Ishikawa (cell line): Measurements from ENCODE around the gene EGFR.

Experiments
- CEBPB ChIP-seq: IDR thresholded peaks from 2 replicates; pipeline ENCODE4 v1.6.1; 2012
- CREB1 ChIP-seq: IDR thresholded peaks from 2 replicates; pipeline ENCODE4 v1.6.1; 2012; ENCODE audit warnings: low read depth
- EGR1 ChIP-seq: IDR thresholded peaks from 2 replicates; pipeline ENCODE4 v1.6.1; 2012
- EP300 ChIP-seq: IDR thresholded peaks from 2 replicates; pipeline ENCODE4 v1.6.1; 2012; ENCODE audit warnings: borderline replicate concordance
- FOXM1 ChIP-seq: IDR thresholded peaks from 2 replicates; pipeline ENCODE4 v1.6.1; 2012; ENCODE audit warnings: low read depth, borderline replicate concordance
- MAX ChIP-seq: IDR thresholded peaks from 2 replicates; pipeline ENCODE4 v1.6.1; 2012
- NFIC ChIP-seq: IDR thresholded peaks from 2 replicates; pipeline ENCODE4 v1.6.1; 2012
- RAD21 ChIP-seq: IDR thresholded peaks from 2 replicates; pipeline ENCODE4 v1.6.1; 2012; ENCODE audit warnings: low read depth
- REST ChIP-seq: IDR thresholded peaks from 2 replicates; pipeline ENCODE4 v1.6.1; 2012; ENCODE audit warnings: low read depth, mild to moderate bottlenecking
- TAF1 ChIP-seq: IDR thresholded peaks from 2 replicates; pipeline ENCODE4 v1.6.1; 2012; ENCODE audit warnings: low read depth, mild to moderate bottlenecking
- TCF12 ChIP-seq: IDR thresholded peaks from 2 replicates; pipeline ENCODE4 v1.6.1; 2012; ENCODE audit warnings: low read depth
- TEAD4 ChIP-seq: IDR thresholded peaks from 2 replicates; pipeline ENCODE4 v1.6.1; 2012
- USF1 ChIP-seq: IDR thresholded peaks from 2 replicates; pipeline ENCODE4 v1.6.1; 2012
- YY1 ChIP-seq: IDR thresholded peaks from 2 replicates; pipeline ENCODE4 v1.6.1; 2012; ENCODE audit warnings: low read depth
- ZBTB7A ChIP-seq: IDR thresholded peaks from 2 replicates; pipeline ENCODE4 v1.6.1; 2012; ENCODE audit warnings: low read depth

Gene EGFR

GRCh38 chr7:55202150-55202913 is 183.5 kb downstream of the EGFR start:
- TF ChIP-seq EP300 (no peak), TAF1 (no peak), TCF12 (no peak), ZBTB7A (no peak), MAX (no peak), TEAD4 (no peak), CEBPB (no peak), NFIC (no peak)

GRCh38 chr7:55203300-55203699 is 184.5 kb downstream of the EGFR start:
- TF ChIP-seq RAD21 (no peak), TCF12 (no peak), EP300 (no peak), ZBTB7A (no peak), FOXM1 (no peak), REST (no peak), MAX (no peak), NFIC (no peak), TEAD4 (no peak), YY1 (no peak), CREB1 (no peak), TAF1 (no peak), EGR1 (no peak), USF1 (no peak), CEBPB (no peak)

GRCh38 chr7:55205124-55205955 is 186.5 kb downstream of the EGFR start:
- no peak for TF ChIP-seq TCF12
- no peak for TF ChIP-seq REST
- no peak for TF ChIP-seq EGR1
- TF ChIP-seq EP300, result no peak
- no peak for TF ChIP-seq YY1

GRCh38 chr7:55206235-55207029 is 187.6 kb downstream of the EGFR start:
- TF ChIP-seq MAX, result no peak
- no peak for TF ChIP-seq USF1
- TF ChIP-seq ZBTB7A, result no peak
- TF ChIP-seq FOXM1, result no peak
- no peak for TF ChIP-seq NFIC

- TF ChIP-seq RAD21 (no peak), MAX (no peak), CREB1 (no peak), FOXM1 (no peak), EP300 (no peak), REST (no peak), TEAD4 (no peak), USF1 (no peak), TAF1 (no peak), CEBPB (no peak), EGR1 (no peak), NFIC (no peak), ZBTB7A (no peak), YY1 (no peak), TCF12 (no peak)
Measured at GRCh38 chr7:55207436-55208125, 188.8 kb downstream of the EGFR start.
